Thyroid gland (tissue), 4 donors: ENCODE results near the gene NIPBL. TPM values are rescaled to one million over a fixed set of nuclear protein-coding genes. Genes with fewer than 3 reads are reported as not detected.
"Not testable (repeated sequence)": the region's sequence is repeated elsewhere in the genome, so short reads cannot be mapped to it uniquely, and the experiment has no call there.

ENCODE experiments used
- DNase-seq, 2 donors: peaks; one replicate each; pipeline ENCODE4 v3.0.0-alpha.2; 2019
- H3K27ac ChIP-seq, 3 donors: fragments of 200-600 bp; sonication (generic); 1 replicate in 2 of 3; 2 replicates in 1 of 3; pipeline ENCODE4 v1.5.1; 2016 to 2019; ENCODE audit warnings: mild to moderate bottlenecking in 1 of 3, moderate library complexity in 1 of 3
- H3K27me3 ChIP-seq: fragments of 200-600 bp; sonication (generic); one replicate; pipeline ENCODE4 v1.5.1; 2019
- H3K36me3 ChIP-seq, 2 donors: fragments of 200-600 bp; sonication (generic); one replicate each; pipeline ENCODE4 v1.5.1; 2016 to 2019
- H3K4me1 ChIP-seq, 2 donors: fragments of 200-600 bp; sonication (generic); one replicate each; pipeline ENCODE4 v1.5.1; 2017 to 2019
- H3K4me3 ChIP-seq, 3 donors: fragments of 200-600 bp; sonication (generic); replicated peaks in 1 of 3; 1 replicate in 2 of 3; 2 replicates in 1 of 3; pipeline ENCODE4 v1.5.1; 2016; ENCODE audit warnings: mild to moderate bottlenecking in 1 of 3
- H3K9me3 ChIP-seq: fragments of 200-600 bp; sonication (generic); one replicate; pipeline ENCODE4 v1.5.1; 2017
- CTCF ChIP-seq, 6 experiments: fragments of 200-600 bp in 3 of 6; fragments of 450-650 bp in 3 of 6; sonication (generic) in 3 of 6; IDR thresholded peaks; one replicate each; pipeline ENCODE4 v1.5.1; 2016 to 2019; ENCODE audit warnings: antibody characterized with exemption in 6 of 6, mild to moderate bottlenecking in 2 of 6, inconsistent platforms in 1 of 6, moderate library complexity in 1 of 6
- POLR2A ChIP-seq, 2 donors: fragments of 450-650 bp; IDR thresholded peaks; one replicate each; pipeline ENCODE4 v1.6.1; 2017; ENCODE audit warnings: antibody characterized with exemption in 2 of 2, mild to moderate bottlenecking in 2 of 2, moderate library complexity in 1 of 2
- WGBS, 2 donors: methylation state at CpG; one replicate each; pipeline ENCODE4 v1.1.5; 2017; 5-methylcytosine and 5-hydroxymethylcytosine counted together
- intact Hi-C: fragments of 100-400 bp; cut with DNase I; formaldehyde crosslinking; loops from one replicate; pipeline ENCODE4 v1.15.1; 2023
- total RNA-seq, 4 donors: library from RNA; depleted of rRNA; stranded (reverse); fragments of >200 nt; gene quantifications; one replicate each; pipeline ENCODE4 v1.2.3, GENCODE V29; 2016

The NIPBL gene
- total RNA-seq, 4 donors from 2014 or later = 62.1 to 145 (median 87.8) TPM

GRCh38 chr5:37002176-37002751, 125.7 kb downstream of the NIPBL start:
- no peak for DNase-seq
- H3K4me3 ChIP-seq = no peak overlapping the region
- no peak overlapping the region for H3K27ac ChIP-seq
- intact Hi-C loops = no loop called here
- peaks cover 13 to 18% of the 10 kb centered on the region in 2 donors for H3K36me3 ChIP-seq
- 93 to 97% methylated on average over 1 of the region's 1 CpG for WGBS, 2 donors
- no peaks in the 10 kb centered on the region for H3K4me1 ChIP-seq
- H3K27me3 ChIP-seq = no peaks in the 10 kb centered on the region
- no peaks in the 10 kb centered on the region for H3K9me3 ChIP-seq
- TF ChIP-seq POLR2A (IDR thresholded peaks at IDR 0.05) (no peak), CTCF (IDR thresholded peaks at IDR 0.05) (no peak)

- intact Hi-C loops = loop anchor here (5.0 kb wide), 1 partner anchor 278 kb away; no protein-coding TSS in a partner anchor
These were observed 128.7 kb downstream of the NIPBL start for GRCh38 chr5:37005252-37005651.

GRCh38 chr5:37005946-37006540, 129.5 kb downstream of the NIPBL start:
- Histone ChIP-seq H3K36me3 (peaks cover 33 to 35% of the 10 kb centered on the region in 2 donors), H3K4me1 (no peaks in the 10 kb centered on the region), H3K27me3 (no peaks in the 10 kb centered on the region), H3K9me3 (no peaks in the 10 kb centered on the region), H3K4me3 (no peak overlapping the region), H3K27ac (no peak overlapping the region)
- TF ChIP-seq POLR2A (IDR thresholded peaks at IDR 0.05) (no peak), CTCF (IDR thresholded peaks at IDR 0.05) (peak in 5 of 6 experiments; percentile 37 to 83 (median 70))
- intact Hi-C loops = loop anchor here (5.0 kb wide), 1 partner anchor 279 kb away; no protein-coding TSS in a partner anchor
- 49 to 55% methylated on average over 5 of the region's 5 CpGs for WGBS, 2 donors
- DNase-seq = no peak

More at GRCh38 chr5:37005252-37005651, 128.7 kb downstream of the NIPBL start:
- Histone ChIP-seq H3K4me1 (no peaks in the 10 kb centered on the region), H3K27me3 (no peaks in the 10 kb centered on the region), H3K4me3 (no peak overlapping the region), H3K27ac (no peak overlapping the region), H3K9me3 (no peaks in the 10 kb centered on the region), H3K36me3 (peaks cover 26 to 32% of the 10 kb centered on the region in 2 donors)
- 79 to 83% methylated on average over 6 of the region's 6 CpGs for WGBS, 2 donors
- TF ChIP-seq CTCF (IDR thresholded peaks at IDR 0.05) (no peak), POLR2A (IDR thresholded peaks at IDR 0.05) (no peak)
- DNase-seq = no peak

GRCh38 chr5:37013181-37013580, 136.6 kb downstream of the NIPBL start:
- H3K4me3 ChIP-seq, H3K4me1 ChIP-seq, H3K27ac ChIP-seq, intact Hi-C loops, DNase-seq, H3K9me3 ChIP-seq, H3K27me3 ChIP-seq: not testable (repeated sequence)
- H3K36me3 ChIP-seq = peaks cover 29 to 33% of the 10 kb centered on the region in 2 donors
- WGBS, 2 donors = 98% methylated on average over 8 of the region's 34 CpGs; no CpG with 5 or more reads in 1 of the 2 donors

GRCh38 chr5:37014321-37014720, 137.8 kb downstream of the NIPBL start:
- DNase-seq = no peak
- Histone ChIP-seq H3K4me3 (no peak overlapping the region), H3K4me1 (no peaks in the 10 kb centered on the region), H3K36me3 (peaks cover 27% of the 10 kb centered on the region in 2 donors), H3K27me3 (no peaks in the 10 kb centered on the region), H3K9me3 (no peaks in the 10 kb centered on the region), H3K27ac (no peak overlapping the region)
- TF ChIP-seq CTCF (IDR thresholded peaks at IDR 0.05) = no peak
- TF ChIP-seq POLR2A (IDR thresholded peaks at IDR 0.05) = no peak
- intact Hi-C loops = no loop called here
